Cardiac muscle cell (in vitro differentiated cells and primary cell): ENCODE data around the gene VAPB. TPM values are rescaled to one million over a fixed set of nuclear protein-coding genes. Genes with fewer than 3 reads are reported as not detected.

Experiments
- DNase-seq, 2 donors: peaks; one replicate each; pipeline versions ENCODE4 v3.0.0 to v3.0.0-alpha.2; 2010 to 2017; ENCODE audit warnings: low read depth in 1 of 2, low spot score in 1 of 2
- H3K27ac ChIP-seq: fragments of 200-600 bp; sonication (generic); 2 replicates; pipeline ENCODE4 v1.5.1; 2016
- H3K27me3 ChIP-seq: fragments of 200-600 bp; sonication (generic); 2 replicates; pipeline ENCODE4 v1.6.0; 2016; ENCODE audit warnings: control low read depth
- H3K36me3 ChIP-seq: fragments of 200-600 bp; sonication (generic); 2 replicates; pipeline ENCODE4 v1.5.1; 2016; ENCODE audit warnings: control low read depth
- H3K4me1 ChIP-seq: fragments of 200-600 bp; sonication (generic); 2 replicates; pipeline ENCODE4 v1.8.1; 2017; ENCODE audit warnings: low read depth, mild to moderate bottlenecking, mixed run types
- H3K4me3 ChIP-seq: fragments of 200-600 bp; sonication (generic); 2 replicates; pipeline ENCODE4 v1.5.1; 2016; ENCODE audit warnings: mild to moderate bottlenecking
- H3K9me3 ChIP-seq: fragments of 200-600 bp; sonication (generic); 2 replicates; pipeline ENCODE4 v1.5.1; 2017; ENCODE audit warnings: low read depth, mild to moderate bottlenecking, control low read depth
- polyA plus RNA-seq: library from polyadenylated mRNA; unstranded; fragments of >200 nt; fragmentation: Nextera tagmentation; extraction: Ambion mirVana; gene quantifications from 2 replicates; pipeline ENCODE4 v1.2.1, GENCODE V29; 2016
- total RNA-seq: library from RNA; depleted of rRNA; stranded (reverse); fragments of >200 nt; gene quantifications from 2 replicates; pipeline ENCODE4 v1.2.3, GENCODE V29; 2016
- TF ChIP-seq, protein P1 (sequence below): IDR thresholded peaks from 2 replicates; pipeline ENCODE4 v1.5.1; 2012; ENCODE audit warnings: low read depth, mild to moderate bottlenecking, low read length

Gene VAPB
- total and polyA plus RNA-seq, 2 experiments from 2014 or later = 9.7 to 55.1 TPM

DNA sequence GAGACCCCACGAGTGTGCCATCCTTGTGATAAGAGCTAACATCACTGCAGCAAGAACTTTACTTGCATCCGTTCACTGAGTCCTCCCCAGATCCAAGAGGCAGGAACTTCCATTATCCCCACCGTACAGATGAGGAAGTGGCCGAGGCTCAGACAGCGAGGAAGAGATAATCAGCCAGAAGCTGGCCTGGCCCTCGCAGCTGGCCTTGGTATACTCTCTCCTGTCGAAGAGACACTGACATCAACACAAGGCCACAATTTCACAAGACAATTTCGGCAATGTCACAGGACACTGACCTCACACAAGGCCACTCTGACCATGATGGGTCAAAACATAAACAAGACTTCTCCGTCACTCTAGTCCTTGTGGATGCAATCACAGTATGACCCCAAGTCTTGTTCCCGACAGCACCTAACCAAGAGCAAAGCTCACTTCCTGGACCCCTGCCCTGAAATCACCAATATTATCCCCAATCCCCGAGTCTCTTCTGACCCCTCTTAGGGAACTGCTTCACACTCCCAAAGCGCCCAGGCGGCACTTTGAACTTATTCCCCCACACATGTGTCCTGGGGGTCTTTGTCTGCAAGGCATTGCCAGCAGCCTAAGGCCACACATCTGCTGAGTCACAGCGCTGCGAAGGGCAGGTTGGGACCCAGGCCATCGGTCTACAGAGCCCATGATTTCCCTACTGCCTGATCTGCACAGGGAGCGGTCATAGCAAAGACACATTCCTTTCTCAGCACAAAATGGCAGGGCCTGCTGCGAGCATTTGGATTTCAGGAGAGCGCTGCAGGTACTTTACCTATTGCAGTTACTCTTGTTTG, 14.8 kb upstream of the VAPB start:
- H3K4me1 ChIP-seq = no peaks in the 10 kb centered on the region
- no peaks in the 10 kb centered on the region for H3K9me3 ChIP-seq
- TF ChIP-seq, protein P1, sequence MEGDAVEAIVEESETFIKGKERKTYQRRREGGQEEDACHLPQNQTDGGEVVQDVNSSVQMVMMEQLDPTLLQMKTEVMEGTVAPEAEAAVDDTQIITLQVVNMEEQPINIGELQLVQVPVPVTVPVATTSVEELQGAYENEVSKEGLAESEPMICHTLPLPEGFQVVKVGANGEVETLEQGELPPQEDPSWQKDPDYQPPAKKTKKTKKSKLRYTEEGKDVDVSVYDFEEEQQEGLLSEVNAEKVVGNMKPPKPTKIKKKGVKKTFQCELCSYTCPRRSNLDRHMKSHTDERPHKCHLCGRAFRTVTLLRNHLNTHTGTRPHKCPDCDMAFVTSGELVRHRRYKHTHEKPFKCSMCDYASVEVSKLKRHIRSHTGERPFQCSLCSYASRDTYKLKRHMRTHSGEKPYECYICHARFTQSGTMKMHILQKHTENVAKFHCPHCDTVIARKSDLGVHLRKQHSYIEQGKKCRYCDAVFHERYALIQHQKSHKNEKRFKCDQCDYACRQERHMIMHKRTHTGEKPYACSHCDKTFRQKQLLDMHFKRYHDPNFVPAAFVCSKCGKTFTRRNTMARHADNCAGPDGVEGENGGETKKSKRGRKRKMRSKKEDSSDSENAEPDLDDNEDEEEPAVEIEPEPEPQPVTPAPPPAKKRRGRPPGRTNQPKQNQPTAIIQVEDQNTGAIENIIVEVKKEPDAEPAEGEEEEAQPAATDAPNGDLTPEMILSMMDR = no peak
- no peak for DNase-seq
- no peaks in the 10 kb centered on the region for H3K36me3 ChIP-seq
- no peaks in the 10 kb centered on the region for H3K27me3 ChIP-seq
- H3K4me3 ChIP-seq = no peak overlapping the region
- no peak overlapping the region for H3K27ac ChIP-seq

DNA sequence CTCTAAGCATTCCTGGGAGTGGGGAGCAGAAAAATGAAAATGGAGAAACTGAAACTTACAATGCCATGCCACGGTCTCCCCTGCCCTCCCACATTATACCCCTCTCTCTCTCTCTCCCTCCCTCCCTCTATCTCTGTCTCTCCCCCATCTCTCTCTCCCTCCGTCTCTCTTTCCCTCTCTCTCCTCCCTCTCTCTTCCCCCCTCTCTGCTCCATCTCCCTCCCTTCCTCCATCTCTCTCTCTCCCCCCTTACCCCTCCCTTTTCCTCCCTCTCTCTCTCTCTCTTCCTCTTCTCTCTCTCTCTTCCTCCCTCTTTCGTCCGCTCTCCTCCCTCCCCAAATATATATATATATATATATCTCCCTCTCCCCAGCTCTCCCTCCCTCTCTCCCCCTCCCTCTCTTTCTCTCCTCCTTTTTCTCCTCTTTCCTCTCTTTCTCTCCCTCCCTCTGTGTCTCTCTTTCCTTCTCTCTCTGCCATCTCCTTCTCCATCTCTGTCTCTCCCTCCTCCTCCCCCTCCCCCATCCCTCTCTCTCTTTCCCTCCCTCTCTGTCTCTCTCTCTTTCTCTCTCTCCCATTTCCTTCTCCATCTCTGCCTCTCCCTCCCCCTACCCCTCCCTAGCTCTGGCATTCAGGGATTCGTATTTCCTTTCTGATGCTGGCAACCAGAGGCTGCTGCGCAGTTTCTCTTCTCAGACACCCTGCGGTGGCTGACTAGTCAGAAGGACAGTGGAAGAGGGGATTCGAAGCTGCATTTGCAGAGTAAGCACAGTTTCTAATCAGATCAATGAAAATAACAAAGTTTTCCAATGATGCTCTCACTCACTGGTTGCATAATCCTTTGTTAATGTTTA, 13.9 kb upstream of the VAPB start:
- no peaks in the 10 kb centered on the region for H3K27me3 ChIP-seq
- no peaks in the 10 kb centered on the region for H3K36me3 ChIP-seq
- no peak overlapping the region for H3K27ac ChIP-seq
- TF ChIP-seq, protein P1 = no peak
- peak; percentile 18 to 79 for DNase-seq
- no peaks in the 10 kb centered on the region for H3K4me1 ChIP-seq
- H3K9me3 ChIP-seq = no peaks in the 10 kb centered on the region
- H3K4me3 ChIP-seq = no peak overlapping the region

DNA sequence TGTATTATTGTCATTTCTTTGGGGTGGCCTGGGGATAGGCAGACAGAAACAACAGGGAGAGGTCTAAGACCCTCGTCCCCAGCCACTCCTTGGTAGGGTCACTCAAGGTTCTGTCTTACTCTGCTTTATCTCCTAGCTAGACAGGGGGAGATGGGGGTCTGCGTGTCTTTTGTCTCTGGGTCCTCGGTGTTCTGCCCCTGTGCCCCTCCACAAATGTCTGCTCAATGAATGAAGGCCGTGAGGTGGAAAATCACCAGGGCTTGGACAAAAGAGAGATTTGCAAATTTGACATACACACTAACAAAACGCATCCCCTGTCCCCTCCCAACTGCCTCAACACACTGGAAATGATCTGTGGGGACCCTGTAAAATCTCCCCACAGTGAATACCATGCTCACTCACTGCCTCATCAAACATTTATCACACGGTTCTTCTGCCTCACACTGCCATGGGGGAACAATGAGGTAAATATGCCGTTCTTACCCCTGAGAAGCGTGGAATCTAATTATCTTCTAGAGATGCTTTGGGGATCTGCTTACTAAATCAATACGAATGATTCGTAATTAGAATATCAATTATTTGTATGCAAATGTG, 13.2 kb upstream of the VAPB start:
- no peaks in the 10 kb centered on the region for H3K4me1 ChIP-seq
- no peak overlapping the region for H3K4me3 ChIP-seq
- no peak for DNase-seq
- H3K27me3 ChIP-seq = no peaks in the 10 kb centered on the region
- H3K36me3 ChIP-seq = no peaks in the 10 kb centered on the region
- no peaks in the 10 kb centered on the region for H3K9me3 ChIP-seq
- H3K27ac ChIP-seq = no peak overlapping the region
- TF ChIP-seq, protein P1 = no peak

DNA sequence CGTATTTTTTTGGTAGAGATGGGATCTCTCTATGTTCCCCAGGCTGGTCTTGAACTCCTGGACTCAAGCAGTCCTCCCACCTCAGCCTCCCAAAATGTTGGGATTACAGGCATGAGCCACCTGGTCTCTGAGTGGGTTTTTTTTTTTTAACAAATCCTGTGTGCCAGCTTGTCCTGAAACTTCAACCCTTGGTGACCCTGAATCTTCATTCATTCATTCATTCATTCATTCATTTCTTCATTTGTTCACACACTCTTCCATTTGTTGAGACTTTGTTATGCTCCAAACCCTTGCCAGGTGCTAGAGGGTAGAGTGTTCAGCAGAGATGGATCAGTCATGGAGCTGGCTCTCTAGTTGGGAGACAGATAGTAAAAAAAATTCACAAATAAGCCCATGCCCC, 12.0 kb upstream of the VAPB start:
- Histone ChIP-seq H3K4me1 (no peaks in the 10 kb centered on the region), H3K27ac (no peak overlapping the region), H3K9me3 (no peaks in the 10 kb centered on the region), H3K27me3 (no peaks in the 10 kb centered on the region), H3K36me3 (no peaks in the 10 kb centered on the region), H3K4me3 (no peak overlapping the region)
- TF ChIP-seq, protein P1 = no peak
- no peak for DNase-seq

DNA sequence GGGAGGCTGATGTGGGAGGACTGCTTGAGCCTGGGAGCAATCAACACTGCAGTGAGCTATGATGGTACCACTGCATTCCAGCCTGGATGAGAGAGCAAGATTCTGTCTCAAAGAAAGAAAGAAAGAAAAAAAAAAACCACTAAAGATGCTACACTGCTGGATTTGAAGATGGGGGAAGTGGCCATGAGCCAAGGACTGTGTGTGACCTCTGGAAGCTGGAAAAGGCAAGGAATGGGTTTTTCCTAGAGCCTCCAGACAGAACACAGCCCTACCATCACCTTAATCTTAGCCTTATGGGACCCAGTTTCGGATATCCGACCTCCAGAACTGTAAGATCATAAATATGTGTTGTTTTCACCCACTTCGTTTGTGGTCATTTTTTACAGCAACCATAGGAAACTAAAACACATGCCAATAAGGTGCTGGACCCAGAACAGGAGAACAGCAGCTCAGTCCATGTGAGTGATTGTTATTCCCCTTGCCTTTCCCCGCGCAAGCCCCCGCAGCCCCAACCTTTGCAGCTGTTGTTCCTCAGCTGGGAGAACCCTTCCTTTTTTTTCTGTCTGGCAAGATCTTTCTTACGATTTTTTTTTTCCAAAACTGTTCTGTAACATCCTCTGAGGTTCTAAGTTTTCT, 11.1 kb upstream of the VAPB start:
- TF ChIP-seq, protein P1 = no peak
- no peak overlapping the region for H3K4me3 ChIP-seq

More for the DNA sequence above, 11.1 kb upstream of the VAPB start:
- Histone ChIP-seq H3K27me3 (no peaks in the 10 kb centered on the region), H3K27ac (no peak overlapping the region), H3K36me3 (no peaks in the 10 kb centered on the region), H3K4me1 (no peaks in the 10 kb centered on the region), H3K9me3 (no peaks in the 10 kb centered on the region)
- DNase-seq = no peak
